Renal cortex interstitium (tissue), 11 donors: ENCODE results near the gene STK32C. TPM values are rescaled to one million over a fixed set of nuclear protein-coding genes. Genes with fewer than 3 reads are reported as not detected.
"Not testable (repeated sequence)": the region's sequence is repeated elsewhere in the genome, so short reads cannot be mapped to it uniquely, and the experiment has no call there.

Source experiments
- DNase-seq, 11 donors: peaks; one replicate each; pipeline ENCODE4 v3.0.0-alpha.2; 2013; ENCODE audit warnings: low read depth in 9 of 11, low spot score in 4 of 11; ENCODE audit errors: extremely low read depth in 1 of 11
- polyA plus RNA-seq, 3 donors: library from polyadenylated mRNA; unstranded; fragments of 120-200 nt; gene quantifications; one replicate each; pipeline ENCODE4 v1.2.1, GENCODE V29; 2013; ENCODE audit not compliant: insufficient read length in 3 of 3

STK32C gene
- polyA plus RNA-seq, 3 donors: 11.6 to 13.9 (median 12.9) TPM

DNA sequence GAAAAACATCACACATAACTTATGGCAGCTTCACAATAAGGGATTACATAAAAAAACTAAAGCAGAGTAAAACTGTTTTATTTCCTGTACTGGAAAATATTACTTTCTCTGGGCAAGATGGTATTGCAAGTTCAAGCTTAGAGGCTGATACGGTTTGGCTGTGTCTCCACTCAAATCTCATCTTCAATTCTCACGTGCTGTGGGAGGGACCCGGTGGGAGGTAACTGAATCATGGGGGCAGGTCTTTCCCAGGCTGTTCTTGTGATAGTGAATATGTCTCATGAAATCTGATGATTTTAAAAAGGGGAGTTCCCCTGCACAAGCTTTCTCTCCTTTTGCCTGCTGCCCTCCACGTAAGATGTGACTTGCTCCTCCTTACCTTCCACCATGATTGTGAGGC is 19.2 kb upstream of the STK32C start:
- no peak for DNase-seq

DNA sequence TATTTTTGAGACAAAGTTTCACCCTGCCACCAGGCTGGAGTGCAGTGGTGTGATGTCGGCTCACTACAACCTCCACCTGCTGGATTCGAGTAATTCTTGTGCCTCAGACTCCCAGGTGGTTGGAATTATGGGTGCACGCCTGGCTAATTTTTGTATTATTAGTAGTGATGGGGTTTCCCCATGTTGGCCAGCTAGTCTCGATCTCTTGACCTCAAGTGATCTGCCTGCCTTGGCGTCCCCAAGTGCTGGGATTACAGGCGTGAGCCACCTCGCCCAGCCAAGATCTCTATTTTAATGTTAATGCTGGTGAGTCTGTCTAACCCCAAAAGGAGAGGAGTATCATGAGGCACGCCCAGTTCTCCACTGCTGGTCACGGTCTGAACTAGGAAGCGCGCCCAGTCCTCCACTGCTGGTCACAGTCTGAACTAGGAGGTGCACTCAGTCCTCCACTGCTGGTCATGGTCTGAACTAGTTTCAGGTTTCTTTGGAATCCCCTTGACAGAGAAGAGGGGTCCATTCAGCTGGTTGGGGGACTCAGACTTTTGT is 18.7 kb upstream of the STK32C start:
- DNase-seq: no peak

- no peak for DNase-seq
Measured at GRCh38 chr10:132324186-132324585, 16.4 kb upstream of the STK32C start.

DNA sequence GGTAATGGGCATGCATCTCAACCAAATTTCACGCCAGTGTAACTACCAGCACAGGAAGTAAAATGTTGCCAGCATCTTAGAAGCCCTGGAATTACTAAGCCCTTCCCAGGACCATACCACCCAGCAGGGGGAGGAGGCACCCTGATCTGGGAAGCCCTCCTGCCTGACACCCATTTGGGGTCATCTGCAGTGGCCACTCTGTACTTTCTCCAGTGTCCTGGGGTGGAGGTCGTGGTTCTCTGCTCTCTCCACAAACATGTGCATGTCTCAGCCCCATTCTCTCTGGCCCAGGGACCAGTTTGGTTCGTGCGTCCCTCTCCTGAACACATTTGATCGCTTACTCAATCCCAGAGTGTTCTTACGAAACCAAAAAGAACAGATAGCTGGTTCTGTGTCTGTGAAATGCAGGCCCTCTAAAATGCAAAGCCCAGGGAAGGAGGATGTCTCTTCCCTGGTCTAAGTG is 14.9 kb upstream of the STK32C start:
- no peak for DNase-seq

DNA sequence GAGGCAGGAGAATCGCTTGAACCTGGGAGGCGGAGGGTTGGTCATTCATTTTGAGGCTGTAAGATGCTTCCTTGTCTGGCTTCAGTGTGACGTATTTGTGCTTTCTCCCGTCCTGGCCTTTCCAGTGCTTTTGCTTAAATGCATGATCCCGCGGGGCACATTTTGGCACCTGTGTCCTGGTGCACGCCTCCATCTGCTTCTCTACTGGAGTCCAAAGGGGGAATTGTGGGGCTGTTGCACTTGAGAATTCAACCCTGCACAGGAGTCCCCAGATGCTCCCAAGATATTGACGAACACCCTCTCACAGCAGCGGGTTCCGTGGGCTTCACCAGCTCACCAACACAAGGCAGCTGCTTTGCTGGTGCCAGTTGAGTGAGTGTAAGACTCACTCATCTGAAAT is 14.0 kb upstream of the STK32C start:
- no peak for DNase-seq

DNA sequence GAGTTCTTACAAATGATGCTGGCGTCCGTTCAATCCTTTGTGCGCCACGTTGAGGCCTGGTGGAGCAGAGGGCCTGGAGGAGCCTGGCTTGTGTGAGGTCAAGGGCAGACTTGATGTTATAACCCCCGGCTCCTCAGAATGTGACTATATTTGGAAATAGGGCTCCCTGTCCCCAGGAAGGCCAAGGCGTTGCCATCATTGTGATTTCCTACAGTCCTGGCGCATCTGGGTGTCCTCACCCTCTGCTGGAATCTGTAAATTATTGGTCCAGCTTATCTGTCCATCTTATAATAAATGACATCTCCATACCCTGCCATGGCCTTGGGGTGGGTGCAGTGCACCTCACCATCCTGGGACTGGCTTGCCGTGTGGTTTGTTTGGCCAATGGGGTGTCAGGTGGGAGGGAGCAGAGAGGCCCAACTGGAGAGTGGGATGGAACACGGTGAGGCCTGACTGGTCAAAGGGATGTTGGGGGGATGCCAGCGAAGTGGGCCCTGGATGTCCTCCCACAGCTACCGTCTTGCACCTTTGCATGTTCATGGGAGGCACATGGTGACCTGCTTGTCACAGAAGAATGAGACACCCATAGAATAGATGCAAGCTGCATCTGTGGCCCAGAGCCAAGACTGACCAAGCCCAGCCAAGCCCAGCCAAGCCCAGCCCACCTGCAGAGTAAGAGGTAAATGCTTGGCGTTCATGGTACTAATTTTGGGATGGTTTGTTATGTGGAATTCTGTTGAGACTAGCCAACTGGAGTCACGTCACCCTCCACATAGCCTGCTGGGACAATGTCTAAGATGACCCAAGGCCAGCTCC is 13.1 kb upstream of the STK32C start:
- no peak for DNase-seq

GRCh38 chr10:132319853-132320653 is 12.3 kb upstream of the STK32C start:
- DNase-seq: no peak

GRCh38 chr10:132317477-132317876 is 9.7 kb upstream of the STK32C start:
- DNase-seq: not testable (repeated sequence)

GRCh38 chr10:132316133-132316532 is 8.4 kb upstream of the STK32C start:
- no peak for DNase-seq

DNA sequence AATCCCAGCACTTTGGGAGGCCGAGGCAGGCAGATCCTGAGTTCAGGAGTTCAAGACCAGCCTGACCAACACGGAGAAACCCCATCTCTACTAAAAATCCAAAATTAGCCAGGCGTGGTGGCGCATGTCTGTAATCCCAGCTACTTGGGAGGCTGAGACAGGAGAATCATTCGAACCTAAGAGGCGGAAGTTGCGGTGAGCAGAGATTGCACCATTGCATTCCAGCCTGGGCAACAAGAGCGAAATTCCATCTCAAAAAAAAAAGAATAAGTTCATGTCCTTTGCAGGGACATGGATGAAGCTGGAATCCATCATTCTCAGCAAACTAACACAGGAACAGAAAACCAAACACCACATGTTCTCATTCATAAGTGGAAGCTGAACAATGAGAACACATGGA is 7.1 kb upstream of the STK32C start:
- not testable (repeated sequence) for DNase-seq

GRCh38 chr10:132314336-132314735 is 6.6 kb upstream of the STK32C start:
- no peak for DNase-seq

DNA sequence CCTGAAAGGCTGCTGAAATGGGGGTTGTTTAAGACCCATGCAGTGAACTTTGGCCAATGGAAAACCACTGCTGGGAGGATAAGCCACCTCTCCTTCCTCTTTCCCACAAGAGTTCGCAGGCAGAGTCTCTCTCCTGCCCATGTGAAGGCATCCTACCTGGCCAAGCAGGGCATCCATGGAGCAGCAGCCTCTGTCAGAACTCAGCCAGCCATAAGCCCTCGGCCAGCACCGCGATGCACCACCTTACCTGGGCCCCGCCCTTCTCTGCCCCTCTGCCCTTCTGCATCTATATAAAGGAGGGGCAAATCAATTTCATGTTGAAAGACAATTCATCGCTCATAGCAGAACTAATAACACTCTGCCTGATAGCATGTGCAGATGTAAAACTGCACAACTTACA is 6.1 kb upstream of the STK32C start:
- DNase-seq: no peak

- DNase-seq: no peak
Measured at GRCh38 chr10:132313305-132313704, 5.6 kb upstream of the STK32C start.

DNA sequence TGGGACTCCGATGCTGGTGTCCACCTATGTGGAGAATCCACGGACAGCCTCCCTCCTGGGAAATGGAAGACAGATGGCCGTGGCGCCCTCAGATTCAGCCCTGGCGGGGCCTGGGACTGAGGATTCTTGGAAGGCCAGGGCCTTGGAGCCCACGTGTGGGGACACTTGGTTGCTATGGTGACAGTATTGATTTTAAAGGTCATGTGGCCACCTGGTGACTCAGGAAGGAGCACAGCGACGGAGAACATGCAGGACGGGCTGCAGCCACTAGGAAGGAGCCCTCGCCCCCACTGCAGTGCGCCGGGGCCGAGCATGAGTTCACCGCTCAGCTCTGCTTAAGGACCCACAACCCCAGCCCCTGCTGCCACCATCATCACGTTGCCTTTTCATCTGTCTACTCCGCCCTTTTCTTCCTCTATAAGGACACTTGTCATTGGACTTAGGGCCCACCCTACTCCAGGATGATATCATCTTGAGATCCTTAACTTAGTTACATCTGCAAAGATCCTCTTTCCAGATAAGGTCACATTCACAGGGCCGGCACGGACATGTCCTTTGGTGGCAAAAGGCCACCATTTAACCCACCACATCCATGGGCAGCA is 3.7 kb upstream of the STK32C start:
- DNase-seq: no peak

DNA sequence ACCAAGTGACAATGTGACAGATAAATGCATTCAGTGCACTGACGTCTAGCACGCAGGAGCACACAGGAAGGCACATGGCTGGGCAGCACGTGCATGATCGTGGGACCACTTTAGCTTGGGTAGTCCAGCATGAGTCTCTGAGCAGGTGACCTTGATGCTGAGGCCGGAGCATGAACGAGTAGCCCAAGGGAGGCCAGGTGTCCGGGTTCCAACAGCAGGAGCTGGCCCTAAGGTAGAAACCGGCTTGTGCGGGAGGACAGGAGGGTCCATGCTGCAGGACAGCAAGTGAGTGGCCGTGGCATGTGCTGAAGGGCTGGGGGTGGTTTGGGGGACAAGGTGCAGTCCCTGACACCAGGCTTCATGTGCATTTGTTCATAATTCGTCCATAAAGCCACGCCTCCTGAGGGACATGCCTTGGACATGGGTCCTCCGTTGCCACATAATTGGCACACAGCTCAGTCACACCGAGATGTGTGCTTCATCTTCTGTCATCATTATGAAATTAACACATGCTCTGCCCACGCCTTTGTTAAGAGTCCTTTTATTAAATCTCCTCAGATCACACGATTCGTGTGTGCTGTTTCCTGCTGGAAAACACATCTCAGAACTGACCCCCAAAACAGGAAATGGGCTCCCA is 3.1 kb upstream of the STK32C start:
- DNase-seq: no peak

- DNase-seq: no peak
Measured at GRCh38 chr10:132309879-132310591, 2.3 kb upstream of the STK32C start.

DNA sequence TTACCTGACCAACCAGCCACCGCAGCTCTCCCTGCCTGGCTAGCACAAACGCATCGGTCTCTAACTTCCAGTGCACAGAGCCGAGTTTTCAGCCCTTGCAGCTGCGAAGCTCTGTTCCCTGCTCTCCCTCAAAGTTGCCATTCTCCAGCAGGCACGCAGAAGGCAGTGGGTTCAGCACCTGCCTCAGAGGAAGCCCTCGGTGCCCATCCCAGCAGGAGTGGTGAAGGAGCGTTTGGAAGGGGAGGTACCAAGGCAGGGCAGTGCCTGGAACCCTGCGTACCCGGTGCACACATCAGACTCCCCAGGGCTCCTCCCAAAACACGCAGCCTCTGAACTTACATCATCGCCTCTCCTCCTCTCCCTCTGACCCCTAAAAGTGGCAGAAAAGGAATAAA is 1.7 kb upstream of the STK32C start:
- no peak for DNase-seq

DNA sequence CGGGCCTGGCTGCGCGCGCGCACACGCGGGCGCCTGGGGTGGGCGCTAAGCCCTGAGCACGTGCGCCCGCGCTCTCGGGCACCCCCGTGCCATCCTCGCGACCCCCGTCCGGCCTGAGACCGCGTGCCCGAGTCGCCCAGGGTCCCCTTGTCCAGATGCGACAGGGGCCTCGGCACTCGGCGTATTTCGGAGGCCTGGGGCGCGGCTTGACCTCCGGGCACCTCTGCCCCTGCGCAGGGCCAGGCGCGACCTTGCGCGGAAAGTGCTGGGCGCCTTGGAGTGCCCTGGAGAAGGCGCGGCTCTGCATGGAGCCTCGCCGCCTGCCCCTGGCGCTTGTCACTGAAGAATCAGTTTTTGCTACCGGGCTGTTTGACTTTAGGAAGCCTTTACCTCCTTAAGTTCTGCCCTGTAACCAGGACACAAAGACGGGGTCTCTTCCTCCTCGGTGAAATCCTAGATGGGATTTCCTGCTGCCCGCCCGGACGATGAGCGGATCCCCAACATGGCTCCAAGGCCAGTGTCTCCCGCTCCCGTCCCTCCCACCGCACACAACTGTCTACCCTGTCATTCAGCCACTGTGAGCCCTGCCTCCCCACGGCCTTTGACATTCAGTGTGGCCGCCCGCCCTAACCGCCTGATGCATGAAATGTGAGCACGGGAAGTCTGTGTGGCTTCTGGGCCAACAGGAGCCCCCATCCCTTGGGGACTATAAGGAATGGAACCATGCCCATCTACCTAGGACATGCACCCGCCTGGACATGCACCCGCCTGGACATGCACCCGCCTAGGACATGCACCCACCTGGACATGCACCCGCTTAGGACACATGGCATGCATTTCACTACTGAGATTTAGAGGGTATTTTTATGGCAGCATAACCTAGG is 1.1 kb upstream of the STK32C start:
- no peak for DNase-seq
